Measurements from ENCODE around the gene CIDEB.

DNA sequence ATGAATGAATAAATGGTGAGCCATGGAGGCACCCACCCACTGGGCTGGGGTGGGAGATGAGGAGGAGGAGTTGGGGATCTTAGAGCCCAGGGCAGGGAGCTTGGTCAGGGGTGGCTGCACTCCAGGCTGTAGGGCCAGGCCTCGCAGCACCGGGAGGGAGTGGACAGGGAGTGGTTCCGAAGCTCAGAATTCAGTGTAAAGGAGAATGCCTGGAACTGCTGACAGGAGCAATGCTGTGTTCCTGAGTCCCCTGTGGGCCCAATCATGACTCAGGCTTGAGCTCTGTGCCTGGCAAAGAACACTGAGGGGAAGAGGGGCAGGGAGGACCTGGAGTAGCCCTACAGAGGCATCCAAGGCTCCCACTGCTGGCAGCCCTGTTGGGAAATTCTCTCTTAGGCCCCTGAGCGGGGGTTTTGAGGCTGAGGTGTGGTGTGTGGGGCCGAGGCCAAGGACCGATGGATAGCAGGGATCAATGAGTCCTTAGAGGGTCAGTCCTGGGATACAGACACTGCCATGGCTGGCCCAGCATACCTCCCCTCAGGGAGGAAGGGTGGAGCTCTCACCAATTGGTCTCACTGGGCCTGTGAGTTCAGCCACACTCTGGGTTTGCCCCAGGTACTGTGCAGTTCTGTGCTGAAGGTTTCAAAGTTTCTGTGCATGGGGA lies 26.8 kb downstream of the CIDEB start:
- TF ChIP-seq, protein P1, sequence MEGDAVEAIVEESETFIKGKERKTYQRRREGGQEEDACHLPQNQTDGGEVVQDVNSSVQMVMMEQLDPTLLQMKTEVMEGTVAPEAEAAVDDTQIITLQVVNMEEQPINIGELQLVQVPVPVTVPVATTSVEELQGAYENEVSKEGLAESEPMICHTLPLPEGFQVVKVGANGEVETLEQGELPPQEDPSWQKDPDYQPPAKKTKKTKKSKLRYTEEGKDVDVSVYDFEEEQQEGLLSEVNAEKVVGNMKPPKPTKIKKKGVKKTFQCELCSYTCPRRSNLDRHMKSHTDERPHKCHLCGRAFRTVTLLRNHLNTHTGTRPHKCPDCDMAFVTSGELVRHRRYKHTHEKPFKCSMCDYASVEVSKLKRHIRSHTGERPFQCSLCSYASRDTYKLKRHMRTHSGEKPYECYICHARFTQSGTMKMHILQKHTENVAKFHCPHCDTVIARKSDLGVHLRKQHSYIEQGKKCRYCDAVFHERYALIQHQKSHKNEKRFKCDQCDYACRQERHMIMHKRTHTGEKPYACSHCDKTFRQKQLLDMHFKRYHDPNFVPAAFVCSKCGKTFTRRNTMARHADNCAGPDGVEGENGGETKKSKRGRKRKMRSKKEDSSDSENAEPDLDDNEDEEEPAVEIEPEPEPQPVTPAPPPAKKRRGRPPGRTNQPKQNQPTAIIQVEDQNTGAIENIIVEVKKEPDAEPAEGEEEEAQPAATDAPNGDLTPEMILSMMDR (IDR thresholded peaks at IDR 0.05), result no peak
- no peak for TF ChIP-seq EZH2 (IDR thresholded peaks at IDR 0.05; ENCODE audit: borderline replicate concordance, insufficient read depth, low read depth, low read length, poor library complexity, severe bottlenecking)

Data from B cell (primary cell).